Adrenal gland (tissue), 12 donors: ENCODE data around the gene CAMK4. TPM values are rescaled to one million over a fixed set of nuclear protein-coding genes. Genes with fewer than 3 reads are reported as not detected.

Source experiments
- DNase-seq, 7 donors: peaks; one replicate each; pipeline ENCODE4 v3.0.0-alpha.2; 2019 to 2020
- H3K27ac ChIP-seq, 5 donors: fragments of 200-600 bp; sonication (generic) in 4 of 5; 1 replicate in 3 of 5; 2 replicates in 2 of 5; pipeline versions ENCODE4 v1.5.1 to v1.8.0; 2016 to 2020; ENCODE audit warnings: mild to moderate bottlenecking in 1 of 5
- H3K27me3 ChIP-seq: fragments of 200-600 bp; 2 replicates; pipeline ENCODE4 v1.8.0; 2021
- H3K36me3 ChIP-seq, 2 donors: fragments of 200-600 bp; replicated peaks in 1 of 2; 1 replicate in 1 of 2; 2 replicates in 1 of 2; pipeline versions ENCODE4 v1.5.1 to v1.8.0; 2018 to 2022
- H3K4me1 ChIP-seq, 2 donors: fragments of 200-600 bp; replicated peaks in 1 of 2; 1 replicate in 1 of 2; 2 replicates in 1 of 2; pipeline versions ENCODE4 v1.5.1 to v1.8.0; 2018 to 2021
- H3K4me3 ChIP-seq, 4 donors: fragments of 200-600 bp; sonication (generic) in 3 of 4; one replicate each; pipeline ENCODE4 v1.5.1; 2016 to 2018
- H3K9me3 ChIP-seq, 3 donors: fragments of 200-600 bp; sonication (generic) in 1 of 3; replicated peaks in 1 of 3; 1 replicate in 2 of 3; 2 replicates in 1 of 3; pipeline versions ENCODE4 v1.5.1 to v1.8.0; 2016 to 2021
- POLR2A ChIP-seq, 2 donors: fragments of 450-650 bp; IDR thresholded peaks; one replicate each; pipeline ENCODE4 v1.6.1; 2017; ENCODE audit warnings: antibody characterized with exemption in 2 of 2, mild to moderate bottlenecking in 2 of 2, moderate library complexity in 1 of 2
- WGBS, 4 donors: extraction: QIAGEN DNeasy Blood & Tissue Kit in 2 of 4; methylation state at CpG; one replicate each; pipeline versions ENCODE4 v1.1.5 to v1.1.7; 2013 to 2017; 5-methylcytosine and 5-hydroxymethylcytosine counted together
- intact Hi-C, 2 donors: fragments of 100-400 bp; cut with DNase I; formaldehyde crosslinking; loops; one replicate each; pipeline versions ENCODE4 v1.14.1 to v1.15.0; 2022 to 2023
- polyA plus RNA-seq, 3 donors: library from polyadenylated mRNA; stranded (reverse); fragments of 200-250 nt in 2 of 3; fragments of 350-450 nt in 1 of 3; fragmentation: Illumina TruSeq in 1 of 3; extraction: RNeasy Lipid Tissue Mini Kit (QIAGEN cat#74804) in 1 of 3; gene quantifications; one replicate each; pipeline ENCODE4 v1.2.3, GENCODE V29; 2013 to 2014
- total RNA-seq, 9 donors: library from RNA; depleted of rRNA in 4 of 9; stranded (reverse); fragments of >200 nt in 4 of 9; fragments of 120-200 nt in 1 of 9; fragmentation: NEBNext Ultra II Directional in 1 of 9; extraction: Animal tissue kit (Norgen Biotek cat#: 25700) in 1 of 9; gene quantifications; one replicate each; pipeline versions ENCODE4 v1.1.0 to v1.2.4, GENCODE V29; 2013 to 2023
- TF ChIP-seq, protein P1 (sequence below), 6 experiments: fragments of 450-650 bp in 4 of 6; fragments of 200-600 bp in 2 of 6; sonication (generic) in 1 of 6; IDR thresholded peaks; 1 replicate in 5 of 6; 2 replicates in 1 of 6; pipeline versions ENCODE4 v1.5.1 to v1.8.0; 2016 to 2021; ENCODE audit warnings: antibody characterized with exemption in 6 of 6, mild to moderate bottlenecking in 2 of 6, moderate library complexity in 1 of 6
- donor health status: healthy with polysubstance abuse.
- donor health status: Bipolar disorder and iron deficiency.
- donor health status: DM: yes; HTN: yes; CAD: no.
- donor health status: DM: no; HTN: no; CAD: no.
- donor health status: DM: no; HTN: no; CAD: no.
- donor health status: DM: yes; HTN: yes; CAD: no.

CAMK4 gene
- total and polyA plus RNA-seq, 12 donors: 0.06 to 9.2 (median 2.0) TPM

DNA sequence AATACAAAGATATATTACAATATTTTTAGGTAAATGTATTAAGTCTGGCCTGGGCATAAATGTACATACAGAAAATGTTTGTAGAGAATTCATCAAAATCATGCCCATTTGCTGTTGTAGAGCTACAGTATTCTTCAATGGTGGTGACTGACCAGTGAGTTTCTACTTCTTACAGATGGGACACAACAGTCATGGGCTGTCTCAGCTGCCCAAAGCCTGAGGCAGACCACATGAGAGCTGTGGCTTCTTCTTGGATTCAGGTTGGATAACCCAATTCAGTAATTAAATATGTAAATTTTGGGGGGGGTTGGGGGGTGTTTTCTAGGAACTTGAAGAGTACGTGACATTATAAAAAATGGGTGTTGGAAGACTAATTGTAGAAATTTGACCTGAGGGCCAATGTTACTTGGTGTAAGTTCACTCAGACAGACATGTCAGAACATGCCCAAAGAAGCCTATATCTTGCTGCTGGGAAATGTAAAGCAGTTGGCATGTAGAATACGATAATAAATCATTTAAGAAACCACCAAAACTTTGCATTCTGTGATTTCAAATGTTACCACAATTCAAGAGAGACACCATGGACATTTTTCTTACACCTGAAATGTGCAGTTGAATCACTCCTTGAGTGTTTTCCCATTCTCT, 270.3 kb downstream of the CAMK4 start:
- intact Hi-C loops: no loop called here
- H3K27ac ChIP-seq: no peak overlapping the region
- H3K4me3 ChIP-seq: no peak overlapping the region
- DNase-seq: no peak
- 95 to 99% (median 98%) methylated on average over 2 of the region's 2 CpGs for WGBS, 4 donors
- H3K27me3 ChIP-seq: no peaks in the 10 kb centered on the region
- H3K36me3 ChIP-seq: no peaks in the 10 kb centered on the region
- peaks cover 0 to 5% of the 10 kb centered on the region in 2 donors for H3K4me1 ChIP-seq
- no peaks in the 10 kb centered on the region for H3K9me3 ChIP-seq
- no peak for TF ChIP-seq POLR2A (IDR thresholded peaks at IDR 0.05)
- TF ChIP-seq, protein P1, sequence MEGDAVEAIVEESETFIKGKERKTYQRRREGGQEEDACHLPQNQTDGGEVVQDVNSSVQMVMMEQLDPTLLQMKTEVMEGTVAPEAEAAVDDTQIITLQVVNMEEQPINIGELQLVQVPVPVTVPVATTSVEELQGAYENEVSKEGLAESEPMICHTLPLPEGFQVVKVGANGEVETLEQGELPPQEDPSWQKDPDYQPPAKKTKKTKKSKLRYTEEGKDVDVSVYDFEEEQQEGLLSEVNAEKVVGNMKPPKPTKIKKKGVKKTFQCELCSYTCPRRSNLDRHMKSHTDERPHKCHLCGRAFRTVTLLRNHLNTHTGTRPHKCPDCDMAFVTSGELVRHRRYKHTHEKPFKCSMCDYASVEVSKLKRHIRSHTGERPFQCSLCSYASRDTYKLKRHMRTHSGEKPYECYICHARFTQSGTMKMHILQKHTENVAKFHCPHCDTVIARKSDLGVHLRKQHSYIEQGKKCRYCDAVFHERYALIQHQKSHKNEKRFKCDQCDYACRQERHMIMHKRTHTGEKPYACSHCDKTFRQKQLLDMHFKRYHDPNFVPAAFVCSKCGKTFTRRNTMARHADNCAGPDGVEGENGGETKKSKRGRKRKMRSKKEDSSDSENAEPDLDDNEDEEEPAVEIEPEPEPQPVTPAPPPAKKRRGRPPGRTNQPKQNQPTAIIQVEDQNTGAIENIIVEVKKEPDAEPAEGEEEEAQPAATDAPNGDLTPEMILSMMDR (IDR thresholded peaks at IDR 0.05): no peak

DNA sequence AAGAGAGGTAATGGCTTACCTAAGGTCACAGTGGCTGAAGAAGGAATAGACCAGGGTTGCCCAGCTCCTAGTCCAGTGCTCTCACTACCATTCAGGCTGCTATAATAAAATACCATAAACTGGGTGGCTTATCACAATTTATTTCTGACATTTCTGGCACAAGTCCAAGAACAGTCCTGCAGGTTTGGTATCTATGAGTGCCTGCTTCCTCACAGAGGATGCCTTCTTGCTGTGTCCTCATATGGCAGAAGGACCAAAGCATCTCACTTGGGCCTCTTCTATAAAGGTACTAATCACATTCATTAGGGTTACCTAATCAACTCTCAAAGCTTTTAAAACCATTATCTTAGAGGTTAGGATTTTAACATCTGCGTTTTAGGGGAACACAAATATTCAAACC, 271.0 kb downstream of the CAMK4 start:
- intact Hi-C loops: no loop called here
- no peak for DNase-seq
- Histone ChIP-seq H3K27ac (no peak overlapping the region), H3K27me3 (no peaks in the 10 kb centered on the region), H3K4me1 (peaks cover 0 to 5% of the 10 kb centered on the region in 2 donors), H3K9me3 (no peaks in the 10 kb centered on the region), H3K4me3 (no peak overlapping the region), H3K36me3 (no peaks in the 10 kb centered on the region)
- 89 to 100% (median 95%) methylated on average over 1 of the region's 1 CpG for WGBS, 4 donors
- TF ChIP-seq, protein P1 (IDR thresholded peaks at IDR 0.05): no peak
- TF ChIP-seq POLR2A (IDR thresholded peaks at IDR 0.05): no peak

DNA sequence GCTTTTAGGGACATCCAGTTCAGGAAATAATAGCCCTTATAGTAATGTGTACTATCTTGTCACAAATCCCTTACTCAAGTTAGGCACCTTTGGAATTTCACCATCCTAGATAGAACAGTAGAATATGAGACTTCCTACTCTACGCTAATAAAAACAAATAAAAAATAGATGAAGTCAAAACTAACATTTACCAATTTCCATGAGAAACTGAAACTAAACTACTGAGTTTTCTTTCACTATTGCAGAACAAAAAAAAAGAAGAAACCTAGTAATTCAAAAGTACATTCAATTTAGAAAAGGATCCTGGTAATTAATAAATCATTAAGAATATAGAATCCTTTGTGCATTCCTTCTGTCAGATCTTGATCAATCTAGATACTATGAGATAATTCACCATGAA, 274.2 kb downstream of the CAMK4 start:
- H3K27me3 ChIP-seq: no peaks in the 10 kb centered on the region
- H3K4me1 ChIP-seq: peaks cover 3 to 5% of the 10 kb centered on the region in 2 donors
- no peak for TF ChIP-seq POLR2A (IDR thresholded peaks at IDR 0.05)
- H3K4me3 ChIP-seq: no peak overlapping the region
- WGBS, 4 donors: 63 to 87% (median 69%) methylated on average over 1 of the region's 1 CpG
- H3K9me3 ChIP-seq: no peaks in the 10 kb centered on the region
- no peak overlapping the region for H3K27ac ChIP-seq
- H3K36me3 ChIP-seq: no peaks in the 10 kb centered on the region
- DNase-seq: no peak
- intact Hi-C loops: no loop called here

DNA sequence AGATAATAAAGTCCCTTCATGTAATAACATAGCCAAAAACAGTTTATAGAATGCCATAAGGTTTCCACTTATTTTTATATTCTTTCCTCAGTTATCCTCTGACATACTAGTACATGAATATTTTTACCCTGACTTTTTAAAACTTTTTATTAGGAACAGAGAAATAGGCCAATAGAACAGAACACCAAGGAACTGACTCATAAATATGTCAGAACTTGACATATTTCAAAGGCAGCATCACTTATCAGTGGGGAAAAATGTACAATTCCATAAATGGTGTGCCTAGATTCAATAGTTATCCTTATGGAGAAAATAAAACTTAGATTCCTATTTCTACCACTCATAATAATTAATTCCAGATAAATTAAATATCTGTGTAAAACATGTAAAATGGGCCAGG, 278.8 kb downstream of the CAMK4 start:
- Histone ChIP-seq H3K27ac (no peak overlapping the region), H3K4me3 (no peak overlapping the region), H3K36me3 (no peaks in the 10 kb centered on the region), H3K9me3 (no peaks in the 10 kb centered on the region), H3K4me1 (peaks cover 0 to 5% of the 10 kb centered on the region in 2 donors), H3K27me3 (no peaks in the 10 kb centered on the region)
- no peak for DNase-seq
- TF ChIP-seq POLR2A (IDR thresholded peaks at IDR 0.05): no peak
- TF ChIP-seq, protein P1 (IDR thresholded peaks at IDR 0.05): no peak
- intact Hi-C loops: no loop called here

DNA sequence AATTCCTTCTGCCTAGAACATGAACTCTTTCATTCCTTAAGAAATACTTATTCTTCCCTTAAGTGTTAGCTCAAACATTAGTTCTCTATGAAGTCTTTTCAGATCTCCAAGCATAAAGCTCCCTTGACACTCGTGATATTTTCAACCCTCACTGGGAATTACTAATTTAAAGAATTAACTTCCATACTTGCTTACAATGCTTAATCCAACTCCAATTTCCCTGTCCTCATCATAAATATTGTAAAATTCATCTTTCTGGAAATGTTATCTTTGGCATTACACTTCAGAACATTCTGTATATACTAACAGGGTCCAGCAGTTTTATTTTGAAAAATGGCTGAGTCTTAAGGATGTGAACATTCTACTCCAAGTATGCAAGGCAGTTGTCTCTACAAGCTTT, 280.9 kb downstream of the CAMK4 start:
- no peak overlapping the region for H3K27ac ChIP-seq
- intact Hi-C loops: no loop called here

More for the DNA sequence above, 280.9 kb downstream of the CAMK4 start:
- no peaks in the 10 kb centered on the region for H3K36me3 ChIP-seq
- H3K4me1 ChIP-seq: peaks cover 0 to 7% of the 10 kb centered on the region in 2 donors
- DNase-seq: no peak
- no peak for TF ChIP-seq POLR2A (IDR thresholded peaks at IDR 0.05)
- TF ChIP-seq, protein P1 (IDR thresholded peaks at IDR 0.05): no peak
- no peak overlapping the region for H3K4me3 ChIP-seq
- H3K9me3 ChIP-seq: no peaks in the 10 kb centered on the region
- no peaks in the 10 kb centered on the region for H3K27me3 ChIP-seq
- WGBS, 4 donors: 69 to 79% (median 74%) methylated on average over 1 of the region's 1 CpG
